KOPT-K1 (cell line): ENCODE data around the gene MAD1L1.
"Not testable (repeated sequence)": the region's sequence is repeated elsewhere in the genome, so short reads cannot be mapped to it uniquely, and the experiment has no call there.

ENCODE experiments used
- H3K27ac ChIP-seq: fragments of 200-600 bp; sonication (generic); 2 replicates; pipeline ENCODE4 v1.5.1; 2016; ENCODE audit warnings: antibody characterized with exemption, mild to moderate bottlenecking, low read depth, low read length; ENCODE audit not compliant: poor library complexity, severe bottlenecking
- H3K36me3 ChIP-seq: fragments of 200-600 bp; sonication (generic); 2 replicates; pipeline ENCODE4 v1.5.1; 2017; ENCODE audit warnings: antibody characterized with exemption, mild to moderate bottlenecking, low read length, moderate library complexity; ENCODE audit not compliant: insufficient read depth
- H3K9me3 ChIP-seq: fragments of 200-600 bp; sonication (generic); 2 replicates; pipeline ENCODE4 v1.5.1; 2017; ENCODE audit warnings: antibody characterized with exemption, low read length, mild to moderate bottlenecking; ENCODE audit not compliant: insufficient read depth, poor library complexity, severe bottlenecking

The MAD1L1 gene

GRCh38 chr7:1981878-1982230 lies 250.9 kb downstream of the MAD1L1 start:
- Histone ChIP-seq H3K9me3 (no peaks in the 10 kb centered on the region), H3K36me3 (peaks cover 45% of the 10 kb centered on the region), H3K27ac (no peak overlapping the region)

GRCh38 chr7:1981201-1981877 lies 251.4 kb downstream of the MAD1L1 start:
- Histone ChIP-seq H3K9me3 (no peaks in the 10 kb centered on the region), H3K27ac (no peak overlapping the region), H3K36me3 (peaks cover 48% of the 10 kb centered on the region)

GRCh38 chr7:1979591-1980560 lies 252.9 kb downstream of the MAD1L1 start:
- Histone ChIP-seq H3K27ac (no peak overlapping the region), H3K9me3 (no peaks in the 10 kb centered on the region), H3K36me3 (peaks cover 51% of the 10 kb centered on the region; the same call in 1 of the 2 replicates)

- no peak overlapping the region for H3K27ac ChIP-seq
- no peaks in the 10 kb centered on the region for H3K9me3 ChIP-seq
- peaks cover 50% of the 10 kb centered on the region; the same call in 1 of the 2 replicates for H3K36me3 ChIP-seq
Measured at GRCh38 chr7:1978656-1979590, 253.8 kb downstream of the MAD1L1 start.

- H3K9me3 ChIP-seq, result no peaks in the 10 kb centered on the region
- no peak overlapping the region for H3K27ac ChIP-seq
- peaks cover 60% of the 10 kb centered on the region for H3K36me3 ChIP-seq
Measured at GRCh38 chr7:1977876-1978441, 254.8 kb downstream of the MAD1L1 start.

GRCh38 chr7:1977059-1977875 lies 255.5 kb downstream of the MAD1L1 start:
- Histone ChIP-seq H3K27ac (no peak overlapping the region), H3K9me3 (no peaks in the 10 kb centered on the region), H3K36me3 (peaks cover 63% of the 10 kb centered on the region)

- H3K27ac ChIP-seq, H3K9me3 ChIP-seq: not testable (repeated sequence)
- peaks cover 63% of the 10 kb centered on the region for H3K36me3 ChIP-seq
Measured at GRCh38 chr7:1976521-1976920, 256.2 kb downstream of the MAD1L1 start.

- Histone ChIP-seq H3K36me3 (peaks cover 70% of the 10 kb centered on the region), H3K27ac (no peak overlapping the region), H3K9me3 (no peaks in the 10 kb centered on the region)
Measured at GRCh38 chr7:1975581-1975980, 257.2 kb downstream of the MAD1L1 start.

- Histone ChIP-seq H3K36me3 (peaks cover 68% of the 10 kb centered on the region), H3K27ac (no peak overlapping the region), H3K9me3 (no peaks in the 10 kb centered on the region)
Measured at GRCh38 chr7:1975179-1975578, 257.6 kb downstream of the MAD1L1 start.

GRCh38 chr7:1974290-1975101 lies 258.2 kb downstream of the MAD1L1 start:
- no peaks in the 10 kb centered on the region for H3K9me3 ChIP-seq
- H3K27ac ChIP-seq, result no peak overlapping the region
- peaks cover 61% of the 10 kb centered on the region for H3K36me3 ChIP-seq

GRCh38 chr7:1973321-1974251 lies 259.2 kb downstream of the MAD1L1 start:
- Histone ChIP-seq H3K27ac (no peak overlapping the region), H3K36me3 (peaks cover 55% of the 10 kb centered on the region), H3K9me3 (no peaks in the 10 kb centered on the region)

- no peaks in the 10 kb centered on the region for H3K9me3 ChIP-seq
- peaks cover 55% of the 10 kb centered on the region for H3K36me3 ChIP-seq
- H3K27ac ChIP-seq, result no peak overlapping the region
Measured at GRCh38 chr7:1972744-1973143, 260.0 kb downstream of the MAD1L1 start.
